LoVo (cell line): Measurements from ENCODE around the gene OCEL1.
"Not testable (repeated sequence)": the region's sequence is repeated elsewhere in the genome, so short reads cannot be mapped to it uniquely, and the experiment has no call there.

ENCODE experiments used
- DNase-seq: peaks from one replicate; pipeline ENCODE4 v3.0.0-alpha.2; 2016; ENCODE audit warnings: low spot score

OCEL1 gene

GRCh38 chr19:17226002-17226933 lies at the start of gene OCEL1:
Gene OCEL1, plus strand, starts transcription at chr19:17226226. Its CDS starts 22 bp downstream, at chr19:17226248.
- DNase-seq, result peak; percentile 98

GRCh38 chr19:17178291-17178690 lies 47.7 kb upstream of the OCEL1 start:
- no peak for DNase-seq

GRCh38 chr19:17180997-17181702 lies 44.9 kb upstream of the OCEL1 start:
- DNase-seq, result no peak

- DNase-seq, result no peak
Observed at GRCh38 chr19:17183271-17183761, 42.7 kb upstream of the OCEL1 start.

- DNase-seq, result no peak
Observed at GRCh38 chr19:17183858-17184321, 42.1 kb upstream of the OCEL1 start.

- DNase-seq, result no peak
Observed at GRCh38 chr19:17184371-17184841, 41.6 kb upstream of the OCEL1 start.

- no peak for DNase-seq
Observed at GRCh38 chr19:17185590-17185989, 40.4 kb upstream of the OCEL1 start.

- DNase-seq, result not testable (repeated sequence)
Observed at GRCh38 chr19:17191736-17192135, 34.3 kb upstream of the OCEL1 start.

- no peak for DNase-seq
Observed at GRCh38 chr19:17192751-17193150, 33.3 kb upstream of the OCEL1 start.

- DNase-seq, result no peak
Observed at GRCh38 chr19:17194608-17195007, 31.4 kb upstream of the OCEL1 start.

- no peak for DNase-seq
Observed at GRCh38 chr19:17195106-17195505, 30.9 kb upstream of the OCEL1 start.

- no peak for DNase-seq
Observed at GRCh38 chr19:17196610-17197009, 29.4 kb upstream of the OCEL1 start.

GRCh38 chr19:17197666-17198065 lies 28.4 kb upstream of the OCEL1 start:
- DNase-seq, result no peak

GRCh38 chr19:17200408-17201079 lies 25.5 kb upstream of the OCEL1 start:
- DNase-seq, result no peak

- no peak for DNase-seq
Observed at GRCh38 chr19:17202249-17202648, 23.8 kb upstream of the OCEL1 start.

GRCh38 chr19:17202713-17203112 lies 23.3 kb upstream of the OCEL1 start:
- DNase-seq, result no peak

GRCh38 chr19:17205237-17206140 lies 20.5 kb upstream of the OCEL1 start:
- DNase-seq, result no peak

GRCh38 chr19:17206736-17207581 lies 19.1 kb upstream of the OCEL1 start:
- no peak for DNase-seq

GRCh38 chr19:17209126-17210036 lies 16.6 kb upstream of the OCEL1 start:
- DNase-seq, result no peak
